ENCODE data around the gene AATF. TPM values are rescaled to one million over a fixed set of nuclear protein-coding genes. Genes with fewer than 3 reads are reported as not detected.

Gene AATF
- total and polyA plus RNA-seq, 4 experiments from 2014 or later: 52.0 to 89.4 (median 60.8) TPM

DNA sequence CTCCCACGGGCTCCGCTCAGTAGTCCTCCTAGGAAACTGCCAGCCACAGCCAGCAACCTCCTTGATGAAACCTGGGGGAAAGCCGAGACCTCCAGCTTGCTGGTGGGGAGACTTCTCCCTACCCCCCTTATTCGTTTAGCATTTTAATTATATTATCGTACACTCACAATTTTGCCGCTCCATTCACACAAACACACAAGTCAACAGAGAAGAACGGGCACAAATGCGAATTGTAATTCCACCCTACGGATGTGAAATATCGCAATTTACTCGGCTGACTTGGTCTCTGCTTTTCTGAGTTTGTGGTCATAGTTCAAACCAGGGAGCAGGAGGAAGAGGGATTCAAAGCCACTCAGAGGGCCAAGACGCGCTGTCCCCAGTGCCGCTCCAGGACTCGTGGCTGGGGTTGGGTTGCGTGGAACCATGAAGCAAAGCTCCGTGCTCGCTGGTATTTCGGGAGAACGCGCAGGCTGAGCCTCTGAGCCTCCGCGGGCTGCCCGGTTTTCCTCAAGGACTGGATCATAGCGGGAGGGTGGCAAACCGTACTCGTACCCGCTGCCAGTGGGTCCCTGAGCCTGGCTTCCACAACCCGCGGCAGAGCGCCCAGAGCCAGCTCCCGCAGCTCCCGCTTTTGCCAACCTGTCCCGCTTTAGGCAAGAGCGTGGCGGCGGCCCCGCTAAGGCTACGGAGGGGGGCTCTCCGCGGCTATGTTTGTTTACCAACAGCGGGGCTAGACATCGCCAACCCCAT lies 9.5 kb upstream of the AATF start:
- ChIA-PET POLR2A (ENCODE audit: partially characterized antibody) (interaction anchor here (3.8 kb wide), 1 partner anchor 10 kb away, joined by 17 read pairs; the partner anchor contains the start of gene AATF), CTCF (ENCODE audit: partially characterized antibody) (no interaction called here)
- H3K36me3 ChIP-seq (ENCODE audit: insufficient read depth, low read length): no peaks in the 10 kb centered on the region
- Mint-ChIP-seq H3K36me3 (peaks cover 0 to 2% of the 10 kb centered on the region in 2 donors), H3K4me3 (peak overlapping the region; percentile 3 to 87 (median 46)), H3K4me1 (peaks cover 31 to 75% (median 52%) of the 10 kb centered on the region in 4 donors), H3K9me3 (peaks cover 0 to 33% (median 3%) of the 10 kb centered on the region in 8 donors), H3K27ac (peak overlapping the region in 5 of 7 donors; percentile 37 to 97 (median 67)), H3K27me3 (peaks cover 64 to 66% of the 10 kb centered on the region in 2 donors)
- no peak overlapping the region for H3K27ac ChIP-seq (ENCODE audit: low read depth, low read length)
- peaks cover 74% of the 10 kb centered on the region for H3K4me1 ChIP-seq (ENCODE audit: insufficient read depth, low read length)
- intact Hi-C loops (cut with micrococcal nuclease): no loop called here
- peaks cover 95% of the 10 kb centered on the region for H3K27me3 ChIP-seq (ENCODE audit: insufficient read depth, low read length)
- no peak overlapping the region for H3K4me3 ChIP-seq (ENCODE audit: low read length in 2 of 2)
- no peaks in the 10 kb centered on the region for H3K9me3 ChIP-seq (ENCODE audit: control insufficient read depth in 1 of 2, low read length in 2 of 2)
- DNase-seq: peak in 2 of 5 donors; percentile 15 to 18

- Histone ChIP-seq H3K27ac (ENCODE audit: low read depth, low read length) (no peak overlapping the region), H3K4me1 (ENCODE audit: insufficient read depth, low read length) (peaks cover 67% of the 10 kb centered on the region), H3K27me3 (ENCODE audit: insufficient read depth, low read length) (peaks cover 95% of the 10 kb centered on the region), H3K36me3 (ENCODE audit: insufficient read depth, low read length) (no peaks in the 10 kb centered on the region), H3K9me3 (ENCODE audit: control insufficient read depth in 1 of 2, low read length in 2 of 2) (no peaks in the 10 kb centered on the region), H3K4me3 (ENCODE audit: low read length in 2 of 2) (no peak overlapping the region)
- CTCF ChIA-PET (ENCODE audit: partially characterized antibody): no interaction called here
- peaks cover 67 to 68% of the 10 kb centered on the region in 2 donors for H3K27me3 Mint-ChIP-seq
- peak overlapping the region in 5 of 8 donors; percentile 1 to 75 (median 50) for H3K4me3 Mint-ChIP-seq
- H3K9me3 Mint-ChIP-seq: peaks cover 0 to 33% (median 3%) of the 10 kb centered on the region in 8 donors
- peak overlapping the region in 4 of 7 donors; percentile 68 to 97 (median 74) for H3K27ac Mint-ChIP-seq
- POLR2A ChIA-PET (ENCODE audit: partially characterized antibody): interaction anchor here (3.8 kb wide), 1 partner anchor 9 kb away, joined by 17 read pairs; the partner anchor contains the start of gene AATF
- intact Hi-C loops (cut with micrococcal nuclease): loop anchor here (10.0 kb wide), 1 partner anchor 335 kb away; the partner anchor contains the start of gene MRM1
- H3K36me3 Mint-ChIP-seq: peaks cover 0 to 2% of the 10 kb centered on the region in 2 donors
- peaks cover 31 to 71% (median 51%) of the 10 kb centered on the region in 4 donors for H3K4me1 Mint-ChIP-seq
- peak in 1 of 5 donors; percentile 14 for DNase-seq
Observed at GRCh38 chr17:36939802-36940312, 8.9 kb upstream of the AATF start.

DNA sequence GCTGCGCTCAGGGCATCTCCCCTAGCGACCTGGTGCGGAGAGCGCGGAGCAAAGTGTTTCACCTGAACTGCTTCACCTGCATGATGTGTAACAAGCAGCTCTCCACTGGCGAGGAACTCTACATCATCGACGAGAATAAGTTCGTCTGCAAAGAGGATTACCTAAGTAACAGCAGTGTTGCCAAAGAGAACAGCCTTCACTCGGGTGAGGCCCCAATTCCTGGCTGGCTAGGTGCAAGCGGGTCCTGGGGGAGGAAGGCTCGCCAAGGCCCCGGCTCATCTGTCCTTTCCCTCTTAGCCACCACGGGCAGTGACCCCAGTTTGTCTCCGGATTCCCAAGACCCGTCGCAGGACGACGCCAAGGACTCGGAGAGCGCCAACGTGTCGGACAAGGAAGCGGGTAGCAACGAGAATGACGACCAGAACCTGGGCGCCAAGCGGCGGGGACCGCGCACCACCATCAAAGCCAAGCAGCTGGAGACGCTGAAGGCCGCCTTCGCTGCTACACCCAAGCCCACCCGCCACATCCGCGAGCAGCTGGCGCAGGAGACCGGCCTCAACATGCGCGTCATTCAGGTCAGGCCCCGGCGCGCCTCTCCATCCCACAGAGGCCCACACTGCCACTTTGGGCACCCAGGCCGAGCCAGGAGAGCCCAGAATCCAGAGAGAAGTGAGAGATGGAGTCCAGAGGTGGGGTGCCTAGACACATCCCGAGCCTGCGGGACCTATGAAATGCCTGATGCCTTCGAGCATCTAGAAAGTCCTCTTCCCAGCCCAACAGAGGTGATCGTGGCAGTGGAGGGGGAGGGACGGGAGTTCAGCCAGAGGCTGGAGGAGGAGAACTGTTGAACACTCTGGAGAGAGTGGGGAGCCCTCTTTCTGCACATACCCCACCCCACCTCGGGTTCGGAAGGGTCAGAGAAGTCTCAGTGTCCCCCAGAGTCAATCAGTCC lies 8.2 kb upstream of the AATF start:
- peak in 1 of 5 donors; percentile 27 for DNase-seq
- Mint-ChIP-seq H3K27me3 (peaks cover 67% of the 10 kb centered on the region in 2 donors), H3K4me1 (peaks cover 25 to 64% (median 44%) of the 10 kb centered on the region in 4 donors), H3K9me3 (peaks cover 0 to 31% (median 3%) of the 10 kb centered on the region in 8 donors), H3K36me3 (peaks cover 0 to 2% of the 10 kb centered on the region in 2 donors), H3K27ac (peak overlapping the region in 3 of 7 donors; percentile 24 to 75 (median 25)), H3K4me3 (peak overlapping the region in 4 of 8 donors; percentile 10 to 73 (median 46))
- Histone ChIP-seq H3K36me3 (ENCODE audit: insufficient read depth, low read length) (no peaks in the 10 kb centered on the region), H3K4me3 (ENCODE audit: low read length in 2 of 2) (no peak overlapping the region), H3K27me3 (ENCODE audit: insufficient read depth, low read length) (peaks cover 95% of the 10 kb centered on the region), H3K4me1 (ENCODE audit: insufficient read depth, low read length) (peaks cover 60% of the 10 kb centered on the region), H3K27ac (ENCODE audit: low read depth, low read length) (no peak overlapping the region), H3K9me3 (ENCODE audit: control insufficient read depth in 1 of 2, low read length in 2 of 2) (no peaks in the 10 kb centered on the region)
- intact Hi-C loops (cut with micrococcal nuclease): loop anchor here (10.0 kb wide), 1 partner anchor 336 kb away; the partner anchor contains the start of gene MRM1
- CTCF ChIA-PET (ENCODE audit: partially characterized antibody): no interaction called here
- POLR2A ChIA-PET (ENCODE audit: partially characterized antibody): interaction anchor here (3.8 kb wide), 1 partner anchor 8 kb away, joined by 17 read pairs; the partner anchor contains the start of gene AATF

GRCh38 chr17:36941265-36942010 lies 7.3 kb upstream of the AATF start:
- H3K27me3 Mint-ChIP-seq: peaks cover 64% of the 10 kb centered on the region in 2 donors
- ChIA-PET CTCF (ENCODE audit: partially characterized antibody) (no interaction called here), POLR2A (ENCODE audit: partially characterized antibody) (interaction anchor here (3.8 kb wide), 1 partner anchor 8 kb away, joined by 17 read pairs; the partner anchor contains the start of gene AATF)
- Histone ChIP-seq H3K4me1 (ENCODE audit: insufficient read depth, low read length) (peaks cover 51% of the 10 kb centered on the region), H3K4me3 (ENCODE audit: low read length in 2 of 2) (no peak overlapping the region), H3K36me3 (ENCODE audit: insufficient read depth, low read length) (no peaks in the 10 kb centered on the region), H3K27ac (ENCODE audit: low read depth, low read length) (no peak overlapping the region), H3K27me3 (ENCODE audit: insufficient read depth, low read length) (peaks cover 95% of the 10 kb centered on the region), H3K9me3 (ENCODE audit: control insufficient read depth in 1 of 2, low read length in 2 of 2) (no peaks in the 10 kb centered on the region)
- peak overlapping the region; percentile 2 to 73 (median 38) for H3K4me3 Mint-ChIP-seq
- peaks cover 22 to 55% (median 37%) of the 10 kb centered on the region in 4 donors for H3K4me1 Mint-ChIP-seq
- peak in 1 of 5 donors; percentile 22 for DNase-seq
- H3K27ac Mint-ChIP-seq: peak overlapping the region in 3 of 7 donors; percentile 18 to 75 (median 75)
- intact Hi-C loops (cut with micrococcal nuclease): loop anchor here (10.0 kb wide), 1 partner anchor 337 kb away; the partner anchor contains the start of gene MRM1
- peaks cover 0 to 31% (median 3%) of the 10 kb centered on the region in 8 donors for H3K9me3 Mint-ChIP-seq
- H3K36me3 Mint-ChIP-seq: peaks cover 0 to 2% of the 10 kb centered on the region in 2 donors

DNA sequence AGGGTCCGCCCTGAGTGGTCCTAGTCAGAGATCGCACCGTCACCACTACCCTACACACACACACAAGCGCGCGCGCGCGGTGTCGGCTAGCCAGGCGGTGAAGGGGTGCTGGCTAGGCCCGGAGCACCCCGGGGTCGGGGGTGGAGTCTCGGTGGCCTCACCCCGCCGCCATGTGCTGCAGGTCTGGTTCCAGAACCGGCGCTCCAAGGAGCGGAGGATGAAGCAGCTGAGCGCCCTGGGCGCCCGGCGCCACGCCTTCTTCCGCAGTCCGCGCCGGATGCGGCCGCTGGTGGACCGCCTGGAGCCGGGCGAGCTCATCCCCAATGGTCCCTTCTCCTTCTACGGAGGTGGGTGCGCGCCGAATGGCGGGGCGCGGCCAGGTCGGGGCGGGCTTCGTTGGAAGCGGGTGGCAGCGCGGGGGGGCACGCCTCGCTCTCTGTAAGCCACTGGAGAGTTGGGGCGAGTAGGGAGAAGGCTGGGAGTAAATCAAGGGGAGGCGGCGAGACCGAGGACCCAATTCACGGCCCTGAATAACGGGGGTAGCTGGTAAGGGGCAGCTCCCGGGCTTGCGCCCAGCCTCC lies 6.6 kb upstream of the AATF start:
- Histone ChIP-seq H3K4me1 (ENCODE audit: insufficient read depth, low read length) (peaks cover 45% of the 10 kb centered on the region), H3K36me3 (ENCODE audit: insufficient read depth, low read length) (no peaks in the 10 kb centered on the region), H3K4me3 (ENCODE audit: low read length in 2 of 2) (peak overlapping the region in 1 of 2 donors; percentile 26), H3K27me3 (ENCODE audit: insufficient read depth, low read length) (peaks cover 95% of the 10 kb centered on the region), H3K27ac (ENCODE audit: low read depth, low read length) (no peak overlapping the region), H3K9me3 (ENCODE audit: control insufficient read depth in 1 of 2, low read length in 2 of 2) (no peaks in the 10 kb centered on the region)
- peaks cover 0 to 31% (median 3%) of the 10 kb centered on the region in 8 donors for H3K9me3 Mint-ChIP-seq
- DNase-seq: no peak
- CTCF ChIA-PET (ENCODE audit: partially characterized antibody): no interaction called here
- peak overlapping the region in 3 of 7 donors; percentile 18 to 75 (median 75) for H3K27ac Mint-ChIP-seq
- peak overlapping the region in 7 of 8 donors; percentile 2 to 73 (median 40) for H3K4me3 Mint-ChIP-seq
- POLR2A ChIA-PET (ENCODE audit: partially characterized antibody): no interaction called here
- peaks cover 21 to 55% (median 34%) of the 10 kb centered on the region in 4 donors for H3K4me1 Mint-ChIP-seq
- peaks cover 67 to 68% of the 10 kb centered on the region in 2 donors for H3K27me3 Mint-ChIP-seq
- intact Hi-C loops (cut with micrococcal nuclease): loop anchor here (10.0 kb wide), 1 partner anchor 337 kb away; the partner anchor contains the start of gene MRM1
- peaks cover 0 to 2% of the 10 kb centered on the region in 2 donors for H3K36me3 Mint-ChIP-seq

DNA sequence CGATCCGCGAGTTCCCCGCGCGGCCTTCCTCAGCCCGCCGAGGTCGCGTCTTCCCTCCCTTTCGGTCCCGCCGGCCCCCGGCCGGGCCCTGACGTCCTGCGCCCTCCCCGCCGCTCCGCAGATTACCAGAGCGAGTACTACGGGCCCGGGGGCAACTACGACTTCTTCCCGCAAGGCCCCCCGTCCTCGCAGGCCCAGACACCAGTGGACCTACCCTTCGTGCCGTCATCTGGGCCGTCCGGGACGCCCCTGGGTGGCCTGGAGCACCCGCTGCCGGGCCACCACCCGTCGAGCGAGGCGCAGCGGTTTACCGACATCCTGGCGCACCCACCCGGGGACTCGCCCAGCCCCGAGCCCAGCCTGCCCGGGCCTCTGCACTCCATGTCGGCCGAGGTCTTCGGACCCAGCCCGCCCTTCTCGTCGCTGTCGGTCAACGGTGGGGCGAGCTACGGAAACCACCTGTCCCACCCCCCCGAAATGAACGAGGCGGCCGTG lies 6.1 kb upstream of the AATF start:
- Mint-ChIP-seq H3K27ac (no peak overlapping the region), H3K36me3 (peaks cover 0 to 2% of the 10 kb centered on the region in 2 donors), H3K27me3 (peaks cover 64% of the 10 kb centered on the region in 2 donors), H3K9me3 (peaks cover 0 to 31% (median 3%) of the 10 kb centered on the region in 8 donors), H3K4me3 (no peak overlapping the region), H3K4me1 (peaks cover 17 to 55% (median 30%) of the 10 kb centered on the region in 4 donors)
- no peak overlapping the region for H3K27ac ChIP-seq (ENCODE audit: low read depth, low read length)
- H3K4me3 ChIP-seq (ENCODE audit: low read length in 2 of 2): no peak overlapping the region
- peak in 2 of 5 donors; percentile 35 to 37 for DNase-seq
- no peaks in the 10 kb centered on the region for H3K36me3 ChIP-seq (ENCODE audit: insufficient read depth, low read length)
- peaks cover 94% of the 10 kb centered on the region for H3K27me3 ChIP-seq (ENCODE audit: insufficient read depth, low read length)
- ChIA-PET CTCF (ENCODE audit: partially characterized antibody) (no interaction called here), POLR2A (ENCODE audit: partially characterized antibody) (no interaction called here)
- no peaks in the 10 kb centered on the region for H3K9me3 ChIP-seq (ENCODE audit: control insufficient read depth in 1 of 2, low read length in 2 of 2)
- H3K4me1 ChIP-seq (ENCODE audit: insufficient read depth, low read length): peaks cover 41% of the 10 kb centered on the region
- intact Hi-C loops (cut with micrococcal nuclease): loop anchor here (10.0 kb wide), 1 partner anchor 338 kb away; the partner anchor contains the start of gene MRM1

Data from CD4-positive, alpha-beta memory T cell (primary cell).